GM23338 (cell line): ENCODE data around the gene SESN1.

Experiments
- CREB1 ChIP-seq: fragments of 250-450 bp; sonication (Bioruptor Pico); IDR thresholded peaks from 2 replicates; pipeline ENCODE4 v1.5.0; 2020; ENCODE audit warnings: low read depth, mild to moderate bottlenecking, moderate library complexity
- CTCF ChIP-seq, 2 experiments: fragments of 200-600 bp in 1 of 2; sonication (generic) in 1 of 2; conservative IDR thresholded peaks; 2 replicates each; pipeline versions ENCODE4 v1.5.1 to v1.6.1; 2016 to 2017; ENCODE audit warnings: antibody characterized with exemption in 2 of 2, low read depth in 2 of 2, mild to moderate bottlenecking in 2 of 2, moderate library complexity in 1 of 2
- ETS1 ChIP-seq: IDR thresholded peaks from 2 replicates; pipeline ENCODE4 v1.6.1; 2016; ENCODE audit warnings: antibody characterized with exemption
- EZH2 ChIP-seq: fragments of 200-600 bp; sonication (generic); IDR thresholded peaks from one replicate; pipeline ENCODE4 v1.8.0; 2017; ENCODE audit warnings: antibody characterized with exemption, mild to moderate bottlenecking, low read depth; ENCODE audit not compliant: unreplicated experiment
- EZH2phosphoT487 ChIP-seq: fragments of 200-600 bp; sonication (generic); IDR thresholded peaks from one replicate; pipeline ENCODE4 v1.8.1; 2018; ENCODE audit warnings: antibody characterized with exemption; ENCODE audit not compliant: unreplicated experiment
- JUNB ChIP-seq: IDR thresholded peaks from one replicate; pipeline ENCODE4 v1.6.1; 2016; ENCODE audit warnings: antibody characterized with exemption; ENCODE audit not compliant: unreplicated experiment
- NANOG ChIP-seq: IDR thresholded peaks from 2 replicates; pipeline ENCODE4 v1.6.1; 2016; ENCODE audit warnings: antibody characterized with exemption, borderline replicate concordance
- POLR2AphosphoS5 ChIP-seq: IDR thresholded peaks from 2 replicates; pipeline ENCODE4 v1.6.1; 2016; ENCODE audit warnings: antibody characterized with exemption, low read depth
- REST ChIP-seq: IDR thresholded peaks from one replicate; pipeline ENCODE4 v1.6.1; 2018; ENCODE audit warnings: antibody characterized with exemption; ENCODE audit not compliant: unreplicated experiment
- STAT1 ChIP-seq: IDR thresholded peaks from one replicate; pipeline ENCODE4 v1.6.1; 2016; ENCODE audit warnings: antibody characterized with exemption; ENCODE audit not compliant: unreplicated experiment
- ZNF114 ChIP-seq: fragments of 250-450 bp; sonication (Bioruptor Pico); IDR thresholded peaks from 2 replicates; pipeline ENCODE4 v1.5.0; 2020; ENCODE audit warnings: mild to moderate bottlenecking, moderate library complexity
- ZNF331 ChIP-seq: fragments of 250-450 bp; sonication (Bioruptor Pico); IDR thresholded peaks from 2 replicates; pipeline ENCODE4 v1.5.0; 2020; ENCODE audit warnings: low read depth, mild to moderate bottlenecking, moderate library complexity

- TF ChIP-seq EZH2phosphoT487 (no peak), CTCF (conservative IDR thresholded peaks at IDR 0.05; ENCODE audit: low read depth in 2 of 2) (no peak), EZH2 (no peak), REST (no peak), ZNF114 (no peak), NANOG (no peak), POLR2AphosphoS5 (no peak), JUNB (no peak), CREB1 (CRISPR knock-in tag) (no peak), STAT1 (no peak), ETS1 (no peak), ZNF331 (CRISPR knock-in tag) (no peak)
Measured at GRCh38 chr6:108966251-108966650, 128.4 kb downstream of the SESN1 start.
